ENCODE data around the gene S100A10. TPM values are rescaled to one million over a fixed set of nuclear protein-coding genes. Genes with fewer than 3 reads are reported as not detected.

Gene S100A10
- total RNA-seq, 4 donors from 2014 or later: 74.8 to 153 (median 102) TPM

DNA sequence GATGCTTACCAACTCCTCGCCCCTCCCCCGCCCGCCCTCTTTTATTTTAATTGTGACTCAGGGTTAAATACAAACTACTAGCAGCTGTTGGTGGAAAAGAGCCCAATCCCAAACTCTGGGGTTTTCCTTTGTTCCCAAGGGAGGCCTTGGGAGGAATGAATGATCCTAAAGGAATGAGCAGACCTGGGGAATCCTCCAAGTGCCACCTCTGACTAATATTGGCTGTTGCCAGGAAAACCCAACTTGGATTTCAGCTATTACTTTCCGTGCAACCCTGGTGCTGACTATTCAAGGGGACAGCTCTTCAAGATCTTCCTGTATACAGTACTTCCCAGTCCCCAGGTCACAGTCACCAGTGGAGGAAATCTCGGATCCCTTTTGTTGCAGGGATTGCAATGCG lies 1.3 kb upstream of the S100A10 start:
- no peak overlapping the region for H3K4me3 ChIP-seq (ENCODE audit: low read depth, poor library complexity, severe bottlenecking)
- no peak for TF ChIP-seq POLR2A (IDR thresholded peaks at IDR 0.05)
- TF ChIP-seq, protein P1, sequence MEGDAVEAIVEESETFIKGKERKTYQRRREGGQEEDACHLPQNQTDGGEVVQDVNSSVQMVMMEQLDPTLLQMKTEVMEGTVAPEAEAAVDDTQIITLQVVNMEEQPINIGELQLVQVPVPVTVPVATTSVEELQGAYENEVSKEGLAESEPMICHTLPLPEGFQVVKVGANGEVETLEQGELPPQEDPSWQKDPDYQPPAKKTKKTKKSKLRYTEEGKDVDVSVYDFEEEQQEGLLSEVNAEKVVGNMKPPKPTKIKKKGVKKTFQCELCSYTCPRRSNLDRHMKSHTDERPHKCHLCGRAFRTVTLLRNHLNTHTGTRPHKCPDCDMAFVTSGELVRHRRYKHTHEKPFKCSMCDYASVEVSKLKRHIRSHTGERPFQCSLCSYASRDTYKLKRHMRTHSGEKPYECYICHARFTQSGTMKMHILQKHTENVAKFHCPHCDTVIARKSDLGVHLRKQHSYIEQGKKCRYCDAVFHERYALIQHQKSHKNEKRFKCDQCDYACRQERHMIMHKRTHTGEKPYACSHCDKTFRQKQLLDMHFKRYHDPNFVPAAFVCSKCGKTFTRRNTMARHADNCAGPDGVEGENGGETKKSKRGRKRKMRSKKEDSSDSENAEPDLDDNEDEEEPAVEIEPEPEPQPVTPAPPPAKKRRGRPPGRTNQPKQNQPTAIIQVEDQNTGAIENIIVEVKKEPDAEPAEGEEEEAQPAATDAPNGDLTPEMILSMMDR (IDR thresholded peaks at IDR 0.05): no peak
- DNase-seq (ENCODE audit: low spot score in 2 of 2): peak in 1 of 2 donors; percentile 43
- 15 to 34% methylated on average over 6 of the region's 6 CpGs for WGBS, 2 donors
- intact Hi-C loops (cut with DNase I; ENCODE audit: low total_unique reads): loop anchor here (5.0 kb wide), 1 partner anchor 63 kb away; no protein-coding TSS in a partner anchor

DNA sequence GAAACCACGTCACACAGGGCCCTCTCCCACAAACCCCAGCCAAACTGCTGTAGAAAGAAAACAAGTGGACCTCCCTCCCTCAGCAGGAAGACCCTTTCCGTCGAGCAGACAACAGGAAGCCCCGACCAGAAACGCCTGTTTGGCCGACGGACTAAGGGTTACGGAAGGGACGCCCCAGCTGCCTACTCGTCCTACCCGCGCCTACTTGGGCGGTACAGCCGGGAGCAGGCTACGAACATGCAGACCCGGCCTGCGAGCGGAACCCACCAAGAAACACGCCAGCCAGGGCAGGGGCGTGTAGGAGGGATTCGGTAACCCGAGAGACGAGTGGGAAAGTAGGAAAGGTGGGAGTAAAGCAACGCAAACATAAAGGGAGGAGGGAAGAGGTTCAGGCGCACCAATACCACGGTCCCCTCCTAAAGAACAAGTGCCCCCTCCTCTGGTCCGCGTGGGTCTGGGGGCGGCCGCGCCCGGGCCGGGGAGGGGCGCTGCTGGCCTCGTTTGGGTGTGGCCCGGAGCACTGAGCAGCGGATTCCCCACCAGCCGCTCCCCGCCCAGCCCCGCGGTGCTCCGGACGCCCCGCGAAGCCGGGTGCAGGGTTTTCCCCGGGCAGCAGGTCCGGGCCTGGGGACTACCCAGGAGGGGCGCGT lies 450 bp downstream of the S100A10 start:
- peak overlapping the region; percentile 75 for H3K4me3 ChIP-seq (ENCODE audit: low read depth, poor library complexity, severe bottlenecking)
- no peak for TF ChIP-seq POLR2A (IDR thresholded peaks at IDR 0.05)
- TF ChIP-seq, protein P1 (IDR thresholded peaks at IDR 0.05): no peak
- intact Hi-C loops (cut with DNase I; ENCODE audit: low total_unique reads): no loop called here
- WGBS, 2 donors: 1% methylated on average over 34 to 42 of the region's 50 CpGs
- DNase-seq (ENCODE audit: low spot score in 2 of 2): peak in 1 of 2 donors; percentile 92

DNA sequence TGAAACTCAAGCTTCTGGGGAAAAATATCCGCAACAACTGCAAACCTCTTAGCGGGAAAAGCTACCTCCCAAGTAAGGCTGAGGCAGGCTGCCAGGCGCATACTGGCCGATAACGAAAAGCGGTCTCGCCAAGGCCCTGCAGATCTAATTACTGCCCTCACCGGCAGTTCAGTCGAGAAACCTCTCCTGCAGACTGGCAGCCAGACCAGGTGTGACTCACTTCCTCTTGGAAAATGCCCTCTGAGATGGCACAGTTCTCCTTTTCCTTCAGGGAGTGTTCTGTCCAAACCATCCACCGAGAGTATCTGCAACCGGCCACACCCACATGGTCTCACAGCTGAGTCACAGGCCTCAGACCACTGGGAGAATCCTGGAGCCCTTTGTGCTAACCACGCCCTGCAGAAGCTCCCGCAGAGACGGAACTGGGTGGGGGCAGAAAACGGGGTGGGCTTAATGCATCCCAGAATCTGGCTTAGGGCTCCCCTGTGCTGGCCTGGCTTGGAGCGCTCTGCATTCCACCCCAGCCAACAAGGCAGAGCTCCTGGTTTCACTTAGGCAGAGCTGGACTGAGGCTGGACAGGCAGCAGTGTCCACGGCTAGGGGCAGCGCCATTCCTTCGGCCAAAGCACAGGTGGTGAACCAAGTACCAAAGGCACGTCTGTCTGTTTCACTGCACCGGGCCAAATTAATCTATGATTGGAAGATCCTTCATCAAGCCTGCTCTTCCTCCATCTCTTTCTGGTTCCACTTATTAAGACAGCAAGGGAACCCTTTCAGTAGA lies 1.2 kb downstream of the S100A10 start:
- WGBS, 2 donors: 2 to 5% methylated on average over 19 to 21 of the region's 21 CpGs
- H3K4me3 ChIP-seq (ENCODE audit: low read depth, poor library complexity, severe bottlenecking): peak overlapping the region; percentile 75
- peak in 1 of 2 donors; percentile 19 for TF ChIP-seq POLR2A (IDR thresholded peaks at IDR 0.05)
- TF ChIP-seq, protein P1 (IDR thresholded peaks at IDR 0.05): no peak
- intact Hi-C loops (cut with DNase I; ENCODE audit: low total_unique reads): no loop called here
- DNase-seq (ENCODE audit: low spot score in 2 of 2): peak; percentile 90 to 97

DNA sequence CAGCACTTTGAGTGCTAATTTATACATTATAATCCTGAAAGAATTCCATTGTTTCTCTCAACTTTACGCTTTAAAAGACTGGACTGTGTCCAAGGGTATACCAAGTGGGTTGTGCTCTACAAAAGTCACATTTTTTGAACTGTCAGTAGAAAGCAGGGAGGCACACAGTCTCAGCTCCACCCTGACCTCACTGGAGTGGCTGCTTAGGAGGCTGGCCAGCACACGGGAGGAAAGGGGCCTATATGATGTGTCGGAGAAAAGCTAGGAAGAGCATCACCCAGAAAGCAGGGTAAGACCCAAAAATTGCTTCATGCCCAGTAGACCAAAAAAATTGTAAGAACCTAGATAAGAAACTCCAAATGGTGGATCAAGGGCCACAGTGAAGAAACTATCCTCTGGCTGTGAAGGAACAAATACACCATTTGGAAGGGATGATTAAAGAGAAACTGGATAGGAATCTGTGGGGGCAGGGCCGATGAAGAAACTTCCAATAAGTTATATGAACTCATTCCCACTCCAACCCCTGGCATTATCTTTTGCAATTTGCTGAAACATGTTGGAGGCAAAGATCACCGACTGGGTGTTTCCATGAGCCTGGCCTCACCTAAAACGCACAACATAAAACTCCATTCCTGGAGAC lies 1.9 kb downstream of the S100A10 start:
- intact Hi-C loops (cut with DNase I; ENCODE audit: low total_unique reads): no loop called here

DNA sequence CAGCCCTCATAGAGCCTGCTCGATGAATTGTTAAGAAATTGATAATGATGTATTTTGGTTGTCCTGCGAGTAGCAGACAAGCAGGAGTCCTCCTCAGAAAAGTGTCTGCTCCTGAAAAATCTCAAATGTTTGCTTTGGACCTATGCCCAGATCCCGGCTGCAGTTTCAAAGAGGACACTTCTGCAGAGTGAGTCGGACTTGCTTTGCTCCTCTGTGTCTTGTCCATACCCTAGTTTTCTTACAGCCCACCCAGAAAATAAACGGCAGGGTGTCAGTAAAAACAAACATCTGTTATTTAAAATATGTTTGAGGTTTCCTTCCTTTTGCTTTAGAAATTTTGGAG lies 2.8 kb downstream of the S100A10 start:
- DNase-seq (ENCODE audit: low spot score in 2 of 2): no peak
- no peak overlapping the region for H3K4me3 ChIP-seq (ENCODE audit: low read depth, poor library complexity, severe bottlenecking)
- 3 to 10% methylated on average over 5 of the region's 5 CpGs for WGBS, 2 donors
- no peak for TF ChIP-seq POLR2A (IDR thresholded peaks at IDR 0.05)
- TF ChIP-seq, protein P1 (IDR thresholded peaks at IDR 0.05): no peak
- intact Hi-C loops (cut with DNase I; ENCODE audit: low total_unique reads): no loop called here

More for the DNA sequence above, 1.9 kb downstream of the S100A10 start:
- peak overlapping the region; percentile 75 for H3K4me3 ChIP-seq (ENCODE audit: low read depth, poor library complexity, severe bottlenecking)
- DNase-seq (ENCODE audit: low spot score in 2 of 2): no peak
- 10 to 14% methylated on average over 6 of the region's 6 CpGs for WGBS, 2 donors
- TF ChIP-seq, protein P1 (IDR thresholded peaks at IDR 0.05): no peak
- TF ChIP-seq POLR2A (IDR thresholded peaks at IDR 0.05): no peak

Data from lower leg skin (tissue), 4 donors.